Measurements from ENCODE around the gene POFUT1.
A peak's percentile ranks its signal among the peaks of the same experiment; 100 is the strongest.

The POFUT1 gene

DNA sequence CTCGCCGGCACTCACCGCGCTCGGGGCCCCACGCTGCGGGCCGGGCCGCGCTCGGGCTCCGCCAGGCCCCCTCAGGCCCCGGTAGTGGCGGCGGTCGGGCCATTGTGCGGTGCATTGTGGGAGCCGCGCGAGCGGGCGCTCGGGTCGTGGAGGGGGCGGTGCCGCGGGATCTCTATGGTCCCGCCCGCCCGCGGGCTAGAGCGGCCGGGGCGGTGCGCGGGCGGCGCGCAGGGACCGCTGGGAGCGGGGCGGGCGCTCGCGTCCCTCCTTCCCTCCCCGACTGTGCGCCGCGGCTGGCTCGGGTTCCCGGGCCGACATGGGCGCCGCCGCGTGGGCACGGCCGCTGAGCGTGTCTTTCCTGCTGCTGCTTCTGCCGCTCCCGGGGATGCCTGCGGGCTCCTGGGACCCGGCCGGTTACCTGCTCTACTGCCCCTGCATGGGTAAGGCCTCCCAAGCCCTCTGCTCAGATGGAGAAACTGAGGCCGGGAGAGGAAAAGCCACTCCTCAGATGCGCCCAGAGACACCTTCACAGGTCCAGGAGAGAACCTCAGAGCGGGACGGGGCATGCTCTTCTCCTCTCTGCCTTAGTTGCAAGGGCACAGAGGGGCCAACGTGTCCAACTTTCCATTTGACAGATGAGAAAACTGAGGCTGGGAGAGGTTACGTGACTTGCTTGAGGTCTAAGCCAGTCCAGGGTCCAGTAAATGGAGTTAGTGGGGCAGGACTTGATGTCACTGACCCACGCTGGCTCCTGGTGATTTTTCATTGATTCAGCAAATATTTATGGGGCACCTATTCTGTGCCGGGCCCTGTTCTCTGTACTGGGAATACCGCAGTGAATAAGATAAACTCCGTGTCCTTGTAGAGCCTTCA, at the start of gene POFUT1, which contains the start of gene PLAGL2:
POFUT1 (plus strand) TSS at position 255 of the 873 bp plus-strand sequence; CDS start at position 317, 62 bp downstream.
PLAGL2 (minus strand) TSS at position 118 of the 873 bp plus-strand sequence. CDS start 5,565 bp downstream, outside the sequence.
- Histone ChIP-seq H3K9ac (ENCODE audit: low read length) (peak within 1 kb of the TSS; percentile 94), H3K4me1 (ENCODE audit: control insufficient read depth, insufficient read depth, low read length) (peaks cover 38% of the 10 kb centered on the region), H3K36me3 (ENCODE audit: control insufficient read depth, insufficient read depth, low read length) (peaks cover 42% of the 10 kb centered on the region), H3K9me3 (ENCODE audit: control insufficient read depth, insufficient read depth, low read depth, low read length) (no peaks in the 10 kb centered on the region), H3K27me3 (ENCODE audit: control insufficient read depth, insufficient read depth, low read length) (no peaks in the 10 kb centered on the region), H3K27ac (ENCODE audit: low read depth, low read length) (peak within 1 kb of the TSS; percentile 82), H3K4me3 (ENCODE audit: low read depth, low read length) (peak within 1 kb of the TSS; percentile 87)

DNA sequence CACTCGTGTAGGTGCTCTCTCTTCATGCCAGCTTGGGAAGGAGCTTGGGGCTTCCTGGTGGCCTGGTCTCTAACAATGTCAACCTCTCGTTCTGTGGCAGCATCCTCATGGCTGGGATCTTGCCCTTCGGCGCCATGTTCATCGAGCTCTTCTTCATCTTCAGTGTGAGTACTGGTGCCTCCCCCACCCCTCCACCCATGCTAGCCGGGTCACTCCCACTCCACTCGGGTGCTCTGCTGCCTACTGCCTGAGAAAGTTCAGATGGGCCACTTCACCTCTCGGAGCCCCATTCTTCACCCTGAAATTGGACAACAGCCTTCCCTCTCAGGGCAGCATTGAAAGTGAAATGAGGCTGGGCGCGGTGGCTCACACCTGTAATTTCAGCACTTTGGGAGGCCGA, 49.3 kb upstream of the POFUT1 start:
- no peaks in the 10 kb centered on the region for H3K27me3 ChIP-seq (ENCODE audit: control insufficient read depth, insufficient read depth, low read length)
- no peak overlapping the region for H3K27ac ChIP-seq (ENCODE audit: low read depth, low read length)
- no peak overlapping the region for H3K4me3 ChIP-seq (ENCODE audit: low read depth, low read length)
- H3K9me3 ChIP-seq (ENCODE audit: control insufficient read depth, insufficient read depth, low read depth, low read length): no peaks in the 10 kb centered on the region
- peaks cover 82% of the 10 kb centered on the region for H3K36me3 ChIP-seq (ENCODE audit: control insufficient read depth, insufficient read depth, low read length)
- no peaks in the 10 kb centered on the region for H3K4me1 ChIP-seq (ENCODE audit: control insufficient read depth, insufficient read depth, low read length)
- no peak overlapping the region for H3K9ac ChIP-seq (ENCODE audit: low read length)

DNA sequence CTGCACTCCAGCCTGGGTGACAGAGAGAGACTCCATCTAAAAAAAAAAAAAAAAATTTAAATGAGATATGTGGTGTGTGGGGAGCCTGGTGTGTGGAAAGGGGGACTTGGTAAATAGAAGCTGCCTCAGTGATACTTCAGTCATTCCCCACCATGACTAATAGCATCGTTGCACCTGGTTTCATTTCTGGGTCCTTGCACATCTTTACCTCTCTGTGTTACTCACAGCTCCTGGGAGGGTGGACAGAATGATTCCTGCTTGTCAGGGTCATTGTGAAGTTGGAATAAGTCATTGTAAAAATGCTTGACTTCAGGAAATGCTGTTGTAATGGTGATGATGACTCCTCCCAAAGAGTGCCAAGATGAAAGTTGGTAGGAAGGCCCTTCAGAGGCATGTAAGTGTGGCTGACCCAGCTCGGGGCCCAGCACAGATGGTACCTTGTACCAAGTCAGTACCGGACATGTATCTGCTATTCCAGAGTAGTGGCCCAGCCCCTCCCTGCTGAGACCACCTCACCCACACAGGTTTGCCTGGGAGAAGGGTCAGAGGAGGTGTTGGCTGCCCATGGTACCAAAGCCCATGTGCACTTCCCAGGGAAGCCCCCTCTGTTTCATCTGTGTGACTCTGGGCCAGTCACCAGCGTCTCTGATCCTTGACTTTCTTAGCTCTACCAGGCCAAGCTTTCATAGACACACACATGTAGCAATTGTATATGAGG, 48.6 kb upstream of the POFUT1 start:
- Histone ChIP-seq H3K9ac (ENCODE audit: low read length) (no peak overlapping the region), H3K27me3 (ENCODE audit: control insufficient read depth, insufficient read depth, low read length) (no peaks in the 10 kb centered on the region), H3K4me1 (ENCODE audit: control insufficient read depth, insufficient read depth, low read length) (no peaks in the 10 kb centered on the region), H3K4me3 (ENCODE audit: low read depth, low read length) (no peak overlapping the region), H3K27ac (ENCODE audit: low read depth, low read length) (no peak overlapping the region), H3K36me3 (ENCODE audit: control insufficient read depth, insufficient read depth, low read length) (peaks cover 79% of the 10 kb centered on the region), H3K9me3 (ENCODE audit: control insufficient read depth, insufficient read depth, low read depth, low read length) (no peaks in the 10 kb centered on the region)

DNA sequence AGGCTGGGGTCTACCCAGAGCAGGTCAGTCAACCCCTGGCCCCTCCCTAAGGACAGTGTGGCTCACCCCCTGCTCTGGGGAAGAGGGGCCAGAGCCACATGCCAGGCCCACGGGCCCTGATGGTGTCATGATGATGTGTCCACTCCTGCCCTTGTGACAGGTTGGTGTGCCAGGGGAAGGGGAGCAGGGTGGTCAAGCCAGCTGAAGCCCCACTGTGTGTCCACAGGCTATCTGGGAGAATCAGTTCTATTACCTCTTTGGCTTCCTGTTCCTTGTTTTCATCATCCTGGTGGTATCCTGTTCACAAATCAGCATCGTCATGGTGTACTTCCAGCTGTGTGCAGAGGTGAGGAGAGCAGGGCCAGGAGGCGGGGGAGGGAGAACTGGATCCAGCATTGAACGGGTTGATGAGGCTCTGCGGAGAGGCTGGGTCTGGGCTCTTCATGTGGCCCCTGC, 47.9 kb upstream of the POFUT1 start:
- Histone ChIP-seq H3K36me3 (ENCODE audit: control insufficient read depth, insufficient read depth, low read length) (peaks cover 80% of the 10 kb centered on the region), H3K4me1 (ENCODE audit: control insufficient read depth, insufficient read depth, low read length) (no peaks in the 10 kb centered on the region), H3K9me3 (ENCODE audit: control insufficient read depth, insufficient read depth, low read depth, low read length) (no peaks in the 10 kb centered on the region), H3K27me3 (ENCODE audit: control insufficient read depth, insufficient read depth, low read length) (no peaks in the 10 kb centered on the region), H3K4me3 (ENCODE audit: low read depth, low read length) (no peak overlapping the region), H3K9ac (ENCODE audit: low read length) (no peak overlapping the region), H3K27ac (ENCODE audit: low read depth, low read length) (no peak overlapping the region)

DNA sequence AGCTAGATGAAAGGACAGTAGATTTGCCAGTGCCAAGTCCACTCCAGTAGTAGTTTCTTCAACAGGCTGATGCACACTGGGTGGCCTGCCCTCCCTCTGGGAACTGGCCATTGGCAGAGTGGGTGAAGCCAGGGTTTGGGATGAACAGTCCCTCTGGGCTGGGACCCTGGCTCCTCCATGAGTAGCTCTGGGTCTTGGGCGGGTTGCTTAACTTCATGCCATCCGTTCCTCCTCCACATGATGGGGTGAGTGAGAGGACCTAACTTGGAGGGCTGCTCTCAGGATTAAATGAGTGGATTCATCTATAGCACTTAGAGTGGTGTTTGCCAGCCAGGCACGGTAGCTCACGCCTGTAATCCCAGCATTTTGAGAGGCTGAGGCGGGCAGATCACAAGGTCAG, 47.3 kb upstream of the POFUT1 start:
- no peaks in the 10 kb centered on the region for H3K9me3 ChIP-seq (ENCODE audit: control insufficient read depth, insufficient read depth, low read depth, low read length)
- H3K36me3 ChIP-seq (ENCODE audit: control insufficient read depth, insufficient read depth, low read length): peaks cover 80% of the 10 kb centered on the region

DNA sequence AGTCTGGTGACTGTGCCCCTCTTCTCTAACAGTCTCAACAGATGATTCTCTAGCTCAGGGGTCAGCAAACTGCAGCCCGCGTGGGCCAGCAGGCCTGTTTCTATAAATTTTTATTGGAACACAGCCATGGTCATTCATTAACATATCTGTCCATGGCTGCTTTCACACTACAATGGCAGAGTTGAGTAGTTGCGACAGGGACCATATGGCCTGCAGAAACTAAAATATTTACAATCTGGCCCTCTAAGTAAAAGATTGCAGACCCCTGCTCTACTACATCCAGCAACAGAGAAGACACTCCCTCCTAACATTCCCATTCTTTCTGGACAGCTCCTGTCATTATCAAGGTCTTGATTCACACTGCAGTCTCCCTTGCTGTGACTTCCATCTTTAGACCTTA, 45.3 kb upstream of the POFUT1 start:
- Histone ChIP-seq H3K4me1 (ENCODE audit: control insufficient read depth, insufficient read depth, low read length) (no peaks in the 10 kb centered on the region), H3K9me3 (ENCODE audit: control insufficient read depth, insufficient read depth, low read depth, low read length) (no peaks in the 10 kb centered on the region), H3K36me3 (ENCODE audit: control insufficient read depth, insufficient read depth, low read length) (peaks cover 88% of the 10 kb centered on the region)

More for the DNA sequence above, 47.3 kb upstream of the POFUT1 start:
- Histone ChIP-seq H3K4me1 (ENCODE audit: control insufficient read depth, insufficient read depth, low read length) (no peaks in the 10 kb centered on the region), H3K9ac (ENCODE audit: low read length) (no peak overlapping the region), H3K27me3 (ENCODE audit: control insufficient read depth, insufficient read depth, low read length) (no peaks in the 10 kb centered on the region), H3K27ac (ENCODE audit: low read depth, low read length) (no peak overlapping the region), H3K4me3 (ENCODE audit: low read depth, low read length) (no peak overlapping the region)

DNA sequence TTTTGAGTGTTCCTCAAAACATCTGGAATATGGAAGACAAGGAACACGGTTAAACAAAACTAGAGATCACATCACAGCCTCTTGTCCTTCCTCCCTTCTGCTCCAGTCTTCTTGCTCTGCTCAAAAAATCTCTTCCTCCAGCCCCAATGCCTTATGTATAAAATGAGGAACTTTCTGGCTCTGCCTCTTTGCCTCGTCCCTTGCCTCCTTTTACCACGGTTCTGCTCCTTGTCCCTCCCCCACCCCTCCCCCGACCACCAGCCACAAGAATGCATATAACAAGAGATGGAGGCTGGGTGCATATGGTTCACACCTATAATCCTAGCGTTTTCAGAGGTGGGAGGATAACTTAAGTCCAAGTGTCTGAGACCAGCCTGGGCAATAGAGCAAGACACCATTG, 43.7 kb upstream of the POFUT1 start:
- Histone ChIP-seq H3K9ac (ENCODE audit: low read length) (no peak overlapping the region), H3K27ac (ENCODE audit: low read depth, low read length) (no peak overlapping the region), H3K27me3 (ENCODE audit: control insufficient read depth, insufficient read depth, low read length) (no peaks in the 10 kb centered on the region), H3K36me3 (ENCODE audit: control insufficient read depth, insufficient read depth, low read length) (peaks cover 75% of the 10 kb centered on the region), H3K4me3 (ENCODE audit: low read depth, low read length) (no peak overlapping the region), H3K4me1 (ENCODE audit: control insufficient read depth, insufficient read depth, low read length) (peaks cover 8% of the 10 kb centered on the region), H3K9me3 (ENCODE audit: control insufficient read depth, insufficient read depth, low read depth, low read length) (no peaks in the 10 kb centered on the region)

More for the DNA sequence above, 45.3 kb upstream of the POFUT1 start:
- Histone ChIP-seq H3K27ac (ENCODE audit: low read depth, low read length) (no peak overlapping the region), H3K4me3 (ENCODE audit: low read depth, low read length) (no peak overlapping the region), H3K27me3 (ENCODE audit: control insufficient read depth, insufficient read depth, low read length) (no peaks in the 10 kb centered on the region), H3K9ac (ENCODE audit: low read length) (no peak overlapping the region)

DNA sequence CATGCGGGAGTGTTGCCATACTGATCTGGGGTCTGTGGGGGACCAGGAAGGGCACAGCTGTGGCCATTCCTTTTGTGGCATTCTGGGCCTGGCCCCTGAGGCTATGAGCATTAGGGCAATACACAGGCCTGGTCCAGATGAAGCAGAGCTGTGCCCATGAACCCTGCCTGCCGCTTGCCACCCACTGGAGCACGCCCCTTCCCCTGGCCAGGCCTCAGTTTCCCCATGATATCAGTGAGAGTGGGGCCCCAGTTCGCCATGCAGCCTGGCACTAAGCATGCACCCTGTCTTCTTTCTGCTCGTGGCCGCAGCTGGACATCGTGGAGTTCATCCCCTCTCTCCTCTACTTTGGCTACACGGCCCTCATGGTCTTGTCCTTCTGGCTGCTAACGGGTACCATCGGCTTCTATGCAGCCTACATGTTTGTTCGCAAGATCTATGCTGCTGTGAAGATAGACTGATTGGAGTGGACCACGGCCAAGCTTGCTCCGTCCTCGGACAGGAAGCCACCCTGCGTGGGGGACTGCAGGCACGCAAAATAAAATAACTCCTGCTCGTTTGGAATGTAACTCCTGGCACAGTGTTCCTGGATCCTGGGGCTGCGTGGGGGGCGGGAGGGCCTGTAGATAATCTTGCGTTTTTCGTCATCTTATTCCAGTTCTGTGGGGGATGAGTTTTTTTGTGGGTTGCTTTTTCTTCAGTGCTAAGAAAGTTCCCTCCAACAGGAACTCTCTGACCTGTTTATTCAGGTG, 42.5 kb upstream of the POFUT1 start:
- H3K9me3 ChIP-seq (ENCODE audit: control insufficient read depth, insufficient read depth, low read depth, low read length): no peaks in the 10 kb centered on the region
- H3K9ac ChIP-seq (ENCODE audit: low read length): no peak overlapping the region
- no peak overlapping the region for H3K27ac ChIP-seq (ENCODE audit: low read depth, low read length)
- peaks cover 63% of the 10 kb centered on the region for H3K36me3 ChIP-seq (ENCODE audit: control insufficient read depth, insufficient read depth, low read length)
- no peaks in the 10 kb centered on the region for H3K27me3 ChIP-seq (ENCODE audit: control insufficient read depth, insufficient read depth, low read length)
- H3K4me1 ChIP-seq (ENCODE audit: control insufficient read depth, insufficient read depth, low read length): peaks cover 8% of the 10 kb centered on the region
- H3K4me3 ChIP-seq (ENCODE audit: low read depth, low read length): no peak overlapping the region

DNA sequence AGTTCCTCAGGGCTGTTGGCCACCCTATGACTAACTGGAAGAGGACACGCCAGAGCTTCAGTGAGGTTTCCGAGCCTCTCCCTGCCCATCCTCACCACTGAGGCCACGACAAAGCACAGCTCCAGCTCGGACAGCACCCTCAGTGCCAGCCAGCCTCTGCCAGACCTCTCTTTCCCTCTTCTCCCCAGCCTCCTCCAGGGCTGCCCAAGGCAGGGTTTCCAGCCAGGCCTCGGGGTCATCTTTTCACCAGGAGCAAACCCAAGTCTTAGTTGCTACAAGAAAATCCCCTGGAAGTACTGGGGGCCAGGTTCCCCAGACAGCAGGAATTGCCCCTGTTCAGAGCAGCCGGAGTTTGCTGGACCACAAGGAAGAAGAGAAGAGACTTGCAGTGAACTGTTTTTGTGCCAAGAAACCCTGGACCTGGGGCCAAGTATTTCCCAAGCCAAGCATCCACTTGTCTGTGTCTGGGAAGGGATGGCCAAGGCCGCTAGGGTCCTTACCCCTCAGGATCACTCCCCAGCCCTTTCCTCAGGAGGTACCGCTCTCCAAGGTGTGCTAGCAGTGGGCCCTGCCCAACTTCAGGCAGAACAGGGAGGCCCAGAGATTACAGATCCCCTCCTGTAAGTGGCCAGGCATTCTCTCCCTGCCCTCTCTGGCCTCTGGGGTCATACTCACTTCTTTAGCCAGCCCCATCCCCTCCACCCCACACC, 41.7 kb upstream of the POFUT1 start:
- H3K9me3 ChIP-seq (ENCODE audit: control insufficient read depth, insufficient read depth, low read depth, low read length): no peaks in the 10 kb centered on the region
- H3K36me3 ChIP-seq (ENCODE audit: control insufficient read depth, insufficient read depth, low read length): peaks cover 58% of the 10 kb centered on the region
- H3K4me1 ChIP-seq (ENCODE audit: control insufficient read depth, insufficient read depth, low read length): peaks cover 8% of the 10 kb centered on the region
- H3K27ac ChIP-seq (ENCODE audit: low read depth, low read length): no peak overlapping the region
- no peak overlapping the region for H3K4me3 ChIP-seq (ENCODE audit: low read depth, low read length)
- H3K9ac ChIP-seq (ENCODE audit: low read length): no peak overlapping the region
- no peaks in the 10 kb centered on the region for H3K27me3 ChIP-seq (ENCODE audit: control insufficient read depth, insufficient read depth, low read length)

DNA sequence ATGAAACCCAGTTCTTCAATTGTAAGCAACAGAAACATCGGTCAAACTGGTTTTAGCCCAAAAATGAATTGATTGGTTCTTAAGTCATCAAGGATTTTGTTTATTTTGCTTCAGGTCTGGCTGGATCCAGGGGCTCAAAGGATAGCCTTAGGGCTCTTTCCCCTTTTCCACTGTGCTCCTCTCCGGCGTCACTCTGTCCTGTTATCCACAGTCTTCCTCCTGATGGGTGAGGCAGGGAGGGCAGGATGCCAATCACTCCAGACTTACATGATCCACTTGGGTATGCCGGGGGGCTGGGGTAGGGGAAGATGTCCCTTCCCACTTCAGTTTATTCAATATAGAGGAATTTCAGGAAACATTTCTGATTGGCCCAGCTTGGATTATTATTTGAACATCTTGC, 40.1 kb upstream of the POFUT1 start:
- Histone ChIP-seq H3K36me3 (ENCODE audit: control insufficient read depth, insufficient read depth, low read length) (peaks cover 42% of the 10 kb centered on the region), H3K27ac (ENCODE audit: low read depth, low read length) (no peak overlapping the region), H3K4me1 (ENCODE audit: control insufficient read depth, insufficient read depth, low read length) (peaks cover 8% of the 10 kb centered on the region), H3K4me3 (ENCODE audit: low read depth, low read length) (no peak overlapping the region), H3K9me3 (ENCODE audit: control insufficient read depth, insufficient read depth, low read depth, low read length) (no peaks in the 10 kb centered on the region), H3K9ac (ENCODE audit: low read length) (no peak overlapping the region), H3K27me3 (ENCODE audit: control insufficient read depth, insufficient read depth, low read length) (no peaks in the 10 kb centered on the region)

Measured in HUES6 (cell line).